Stimulated activated CD4-positive, alpha-beta T cell treated with anti-CD3 and anti-CD28 coated beads, Interleukin-1b, Interleukin-23, amount 100 ng/mL, for 4 hours (primary cell): ENCODE data around the gene ZKSCAN4.

Experiments used
- DNase-seq, 2 donors: peaks; one replicate each; pipeline ENCODE4 v3.0.0-alpha.2; 2020; ENCODE audit warnings: low read depth in 2 of 2

The ZKSCAN4 gene

DNA sequence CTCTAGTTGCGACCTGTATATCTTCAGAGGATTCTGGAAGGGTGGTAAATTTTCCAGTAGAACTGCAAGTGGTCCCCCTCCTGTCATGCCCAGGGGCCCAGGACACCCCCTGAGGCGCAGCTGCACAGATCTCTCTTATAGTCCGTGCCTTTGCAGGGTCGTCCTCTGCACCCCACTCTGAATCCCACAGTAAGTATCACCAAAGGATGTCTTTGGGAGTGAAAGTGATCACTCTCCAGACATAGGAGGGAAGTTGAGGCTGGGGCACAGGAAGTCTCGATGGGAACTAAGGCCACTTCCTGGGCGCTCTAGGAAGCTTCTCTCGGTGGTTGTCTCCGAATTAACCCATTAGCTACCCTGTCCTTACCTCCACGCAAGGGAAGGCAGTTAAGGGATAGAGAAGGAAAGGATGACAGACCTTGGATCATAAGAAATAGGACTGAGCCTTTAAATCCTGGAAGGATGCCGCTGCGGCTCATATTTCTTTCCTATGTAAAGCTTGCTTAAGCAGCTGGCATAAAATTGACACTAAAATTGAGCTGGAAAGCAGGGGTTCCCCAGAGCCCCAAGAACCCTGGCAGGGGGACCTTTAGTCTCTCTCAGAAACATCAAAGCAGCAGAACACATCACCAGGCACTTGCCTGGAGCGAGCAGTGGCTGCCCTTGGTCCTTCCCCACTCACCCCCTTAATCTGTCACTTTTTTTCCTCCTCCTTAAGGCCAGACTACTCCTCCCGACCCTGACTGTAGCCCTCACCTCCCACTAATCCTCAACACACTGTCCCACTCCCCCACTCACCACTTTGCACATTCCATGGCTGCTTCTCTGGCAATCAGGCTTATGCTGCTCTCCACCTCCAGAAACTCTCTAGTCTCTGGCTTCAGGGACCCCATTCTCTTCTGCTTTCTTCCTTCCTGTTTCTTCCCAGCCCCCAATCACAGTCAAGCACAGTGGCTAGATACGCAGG lies at the start of gene ZKSCAN4:
ZKSCAN4 (minus strand) TSS at position 261 of the 967 bp plus-strand sequence. CDS start 289 bp downstream, outside the sequence.
- DNase-seq: peak; percentile 63 to 81

DNA sequence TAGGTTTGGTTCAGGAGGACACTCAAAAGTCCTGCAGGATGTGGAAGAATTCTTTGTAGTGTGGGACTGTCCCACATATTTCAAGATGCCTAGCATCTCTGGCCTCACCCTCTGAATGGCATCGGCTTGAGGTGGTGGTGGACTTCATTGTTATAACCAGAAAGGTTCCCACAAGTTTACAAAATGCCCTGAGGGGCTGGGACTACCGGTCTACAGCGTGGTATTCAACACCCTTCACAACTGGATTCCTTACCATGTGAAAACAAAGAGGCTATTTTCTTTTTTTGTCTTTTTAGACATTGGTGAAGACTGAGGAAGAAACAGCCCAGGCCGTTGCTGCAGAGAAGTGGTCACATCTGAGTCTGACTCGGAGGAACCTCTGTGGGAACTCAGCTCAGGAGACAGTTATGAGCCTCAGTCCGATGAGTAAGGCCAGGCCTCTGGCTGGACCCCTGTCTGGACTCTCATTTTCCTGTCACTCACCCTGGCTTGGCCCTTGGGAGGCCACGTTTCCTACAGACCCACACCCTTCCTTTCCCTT lies 44.5 kb upstream of the ZKSCAN4 start:
- DNase-seq: no peak

DNA sequence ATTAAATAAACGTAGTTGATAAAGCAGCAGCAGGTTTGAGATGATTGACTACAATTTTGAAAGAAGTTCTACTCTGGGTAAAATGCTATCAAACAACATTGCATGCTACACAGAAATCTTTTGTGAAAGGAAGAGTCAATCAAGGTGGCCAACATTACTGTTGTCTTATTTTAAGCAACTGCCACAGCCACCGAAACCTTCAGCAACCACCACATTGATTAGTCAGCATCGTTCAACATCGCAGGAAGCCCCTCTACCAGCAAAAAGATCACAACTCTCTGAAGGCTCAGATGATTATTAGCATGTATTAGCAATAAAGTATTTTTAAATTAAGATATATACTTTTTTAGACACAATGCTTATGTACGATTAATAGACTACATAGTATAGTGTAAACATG lies 43.3 kb upstream of the ZKSCAN4 start:
- DNase-seq: no peak

DNA sequence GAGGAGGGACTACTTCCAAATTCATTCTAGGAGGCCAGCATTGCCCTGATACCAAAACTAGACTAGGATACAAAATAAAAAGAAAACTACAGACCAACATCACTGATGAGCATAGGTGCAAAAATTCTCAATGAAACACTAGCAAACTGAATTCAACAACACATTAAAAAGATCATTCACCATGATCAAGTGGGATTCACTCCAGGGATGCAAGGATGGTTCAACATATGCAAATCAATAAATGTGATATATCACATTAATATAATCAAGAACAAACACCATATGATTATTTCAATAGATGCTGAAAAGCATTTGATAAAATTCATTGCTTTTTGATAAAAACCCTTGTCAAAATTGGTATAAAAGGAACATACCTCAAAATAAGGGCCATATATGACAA lies 39.5 kb upstream of the ZKSCAN4 start:
- DNase-seq: no peak

DNA sequence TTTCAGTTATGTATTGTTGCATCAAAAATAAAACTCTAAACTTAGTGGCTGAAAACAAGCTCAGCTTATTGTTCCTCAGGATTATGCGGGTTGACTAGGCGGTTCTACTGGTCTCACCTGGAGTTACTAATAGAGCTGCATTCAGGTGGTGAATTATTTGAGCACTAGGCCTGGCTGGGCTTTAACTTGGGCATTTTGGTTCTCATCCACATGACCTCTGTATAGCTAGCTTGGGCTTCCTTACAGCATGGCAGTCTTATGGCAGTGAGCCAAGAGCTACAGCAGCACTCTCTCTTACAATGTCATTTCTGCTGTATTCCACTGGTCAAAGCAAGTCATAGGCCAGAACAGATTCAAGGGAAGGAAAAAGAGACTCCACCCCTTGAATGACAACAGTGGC lies 30.9 kb upstream of the ZKSCAN4 start:
- DNase-seq: no peak

DNA sequence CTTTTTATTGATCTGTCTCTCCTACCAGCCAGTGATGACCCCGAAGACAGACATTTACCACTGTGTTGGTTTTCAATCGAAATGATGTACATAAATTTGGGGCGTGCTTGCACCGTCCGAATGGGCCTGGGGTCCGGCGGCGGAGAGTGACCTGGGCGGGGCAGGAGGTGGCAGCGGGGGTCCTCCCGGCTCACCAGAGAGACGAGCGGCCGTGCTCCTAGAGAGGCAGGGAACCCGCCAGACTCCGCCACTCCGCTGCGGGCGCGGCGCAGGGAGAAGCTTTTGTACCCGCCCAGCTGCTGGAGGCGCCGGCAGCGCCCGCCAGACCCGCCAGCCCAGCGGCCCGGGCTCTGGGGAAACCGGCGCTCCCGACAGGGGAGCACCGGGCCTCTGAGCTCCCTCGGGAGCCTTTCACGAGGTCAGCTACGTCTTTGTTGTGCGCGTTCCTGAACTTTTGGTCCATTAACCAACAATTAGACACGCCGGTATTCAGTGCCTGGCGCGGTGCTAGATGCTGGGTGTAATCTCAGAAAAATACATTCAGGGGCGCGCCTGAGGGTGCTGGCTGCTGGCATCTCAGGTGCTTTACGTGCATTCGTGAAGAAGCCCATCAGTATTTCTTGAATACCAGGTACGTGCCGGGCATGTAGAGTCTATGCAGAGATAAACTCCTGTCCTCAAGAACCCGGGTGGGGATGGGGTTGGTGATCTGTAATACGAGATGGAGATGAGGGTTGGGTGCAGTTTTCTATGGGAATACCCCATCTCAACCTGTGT lies 29.4 kb upstream of the ZKSCAN4 start, which contains the start of gene PGBD1:
PGBD1 (plus strand) TSS at position 285 of the 777 bp plus-strand sequence. CDS start 2,242 bp downstream, outside the sequence.
- DNase-seq: peak; percentile 12 to 47

DNA sequence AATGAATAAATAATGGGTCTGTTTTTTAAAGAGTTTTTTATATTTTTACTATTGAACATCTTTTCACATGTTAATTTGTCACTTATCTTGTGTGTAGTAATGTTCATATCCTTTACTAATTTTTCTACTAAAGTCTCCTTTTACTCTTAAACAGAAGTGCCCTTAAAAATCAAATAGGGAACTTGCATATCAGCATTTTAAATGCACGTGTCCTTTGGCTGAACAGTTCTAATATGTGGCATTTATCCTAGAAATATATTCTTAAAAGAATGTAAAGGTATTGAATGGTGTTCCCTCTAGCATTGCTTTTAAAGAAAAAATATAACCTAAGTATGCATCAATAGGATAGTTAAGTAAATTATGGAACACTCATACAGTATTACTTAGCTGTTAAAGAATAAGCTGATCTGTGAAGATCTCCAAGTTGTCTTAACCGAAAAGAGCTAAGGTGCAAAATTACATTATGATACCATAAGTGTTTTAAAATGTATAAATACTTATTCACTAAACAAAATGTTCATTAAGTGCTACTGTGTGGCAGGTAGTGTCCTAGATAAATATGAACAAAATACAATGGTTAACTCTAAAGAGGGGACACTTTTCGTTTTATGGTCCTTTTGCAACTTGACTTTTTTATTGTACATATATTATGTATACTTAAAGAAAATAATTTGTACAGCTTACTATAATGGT lies 28.7 kb upstream of the ZKSCAN4 start:
- DNase-seq: no peak

DNA sequence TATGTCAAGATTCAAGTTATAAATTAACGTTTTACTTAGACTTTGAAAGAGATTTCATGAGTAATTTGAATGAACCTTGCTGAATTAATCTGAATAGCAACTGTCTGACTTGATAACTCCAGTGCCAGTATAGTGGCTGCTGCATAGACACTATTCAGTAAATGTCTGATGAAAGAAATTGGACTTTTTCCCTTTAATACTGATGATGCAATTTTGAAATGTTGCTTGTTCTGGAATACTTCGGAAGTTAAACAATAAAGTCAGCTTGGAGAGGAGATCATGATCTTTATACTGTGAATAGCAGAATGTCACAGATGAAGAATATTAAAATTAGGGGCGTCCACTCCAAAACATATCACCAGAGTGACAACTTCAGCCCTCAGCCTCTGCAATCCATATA lies 25.7 kb upstream of the ZKSCAN4 start:
- DNase-seq: no peak

DNA sequence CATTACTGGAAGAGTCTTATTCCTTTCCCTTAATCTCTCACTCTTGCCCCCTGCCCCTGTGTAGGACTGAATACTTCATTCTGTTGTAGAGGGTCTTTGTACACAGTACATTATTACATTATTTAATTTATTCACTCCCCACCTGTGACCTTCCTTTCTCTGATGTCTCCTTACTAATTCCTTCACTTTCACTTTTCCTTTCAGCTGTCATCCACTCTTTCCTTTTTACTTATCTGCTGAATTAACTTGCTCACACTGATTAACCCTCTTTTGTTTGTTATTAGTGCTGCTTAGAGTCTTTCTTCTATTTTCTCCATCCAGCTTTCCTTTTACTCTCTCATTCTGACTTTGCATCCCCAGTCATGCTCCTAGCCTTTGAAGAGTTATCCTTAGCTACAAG lies 22.8 kb upstream of the ZKSCAN4 start:
- DNase-seq: no peak

DNA sequence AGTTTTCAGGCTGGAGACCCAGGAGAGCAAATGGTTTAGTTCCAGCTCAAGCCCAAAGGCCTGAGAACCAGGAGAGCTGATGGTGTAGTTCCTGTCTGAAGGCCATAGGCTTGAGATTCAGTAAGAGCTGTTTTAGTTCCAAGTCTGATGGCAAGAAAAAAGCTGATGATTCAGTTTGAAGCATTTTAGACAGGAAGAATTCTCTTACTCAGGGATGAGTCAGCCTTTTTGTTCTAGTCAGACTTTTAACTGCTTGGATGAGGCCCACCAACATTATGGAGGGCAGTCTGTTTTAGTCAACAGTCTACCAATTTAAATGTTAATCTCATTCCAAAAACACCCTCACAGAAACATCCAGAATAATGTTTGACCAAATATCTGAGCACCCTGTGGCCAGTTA lies 17.4 kb upstream of the ZKSCAN4 start:
- DNase-seq: no peak

DNA sequence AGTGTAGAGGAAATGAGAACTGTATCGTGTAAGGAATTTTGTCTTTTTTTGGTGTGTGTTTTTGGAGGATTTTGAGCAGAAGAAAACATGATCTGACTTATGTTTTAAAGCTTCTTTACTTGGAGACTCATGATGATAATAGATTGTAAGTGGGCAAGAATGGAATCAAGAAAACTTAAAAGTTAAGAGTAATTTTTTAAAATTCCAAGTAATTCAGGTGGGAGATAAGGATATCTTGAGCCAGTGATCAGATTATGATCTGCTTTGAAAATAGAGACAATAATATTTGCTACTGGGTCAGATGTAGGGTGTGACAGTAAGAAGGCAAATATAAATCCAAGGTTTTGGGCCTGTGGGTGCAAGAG lies 15.6 kb upstream of the ZKSCAN4 start:
- no peak for DNase-seq

DNA sequence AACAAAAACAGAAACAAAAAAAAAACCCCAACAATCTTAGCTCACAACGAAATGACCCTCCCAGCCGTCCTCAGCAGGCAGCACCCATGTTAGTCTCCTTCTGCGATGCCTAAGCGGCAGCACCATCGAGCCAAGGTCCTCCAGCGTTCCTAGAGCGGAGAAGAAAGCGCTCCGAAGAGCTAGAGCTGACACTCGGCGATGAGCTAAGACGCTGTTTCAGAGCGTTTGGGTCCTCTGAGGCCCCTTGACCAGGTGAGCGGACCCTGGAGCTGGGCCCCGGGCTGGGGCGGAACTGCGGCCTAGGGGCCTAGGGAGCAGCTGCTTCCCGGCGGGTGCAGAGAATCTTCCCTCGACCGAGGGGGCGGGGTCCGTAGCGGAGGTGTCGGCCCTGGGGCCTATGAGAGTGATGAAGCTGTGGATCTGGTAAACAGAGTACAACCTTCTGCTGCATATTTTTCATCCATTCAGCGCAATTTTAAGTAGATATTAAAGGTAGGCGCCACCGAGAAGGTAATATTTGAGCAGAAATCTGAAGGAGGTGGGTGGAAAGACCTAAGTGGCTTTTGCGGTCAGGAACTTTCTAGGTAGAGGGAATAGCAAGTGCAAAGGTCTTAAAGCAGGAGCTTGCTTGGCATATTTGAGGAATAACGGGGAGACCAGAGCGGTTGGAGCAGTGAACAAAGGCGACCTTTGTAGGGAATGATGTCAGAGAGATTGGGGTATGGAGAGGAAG lies 15.1 kb upstream of the ZKSCAN4 start, which contains the start of gene ZSCAN26:
ZSCAN26 (plus strand) TSS at position 182 of the 733 bp plus-strand sequence. CDS start 4,777 bp downstream, outside the sequence.
- peak; percentile 78 to 84 for DNase-seq

DNA sequence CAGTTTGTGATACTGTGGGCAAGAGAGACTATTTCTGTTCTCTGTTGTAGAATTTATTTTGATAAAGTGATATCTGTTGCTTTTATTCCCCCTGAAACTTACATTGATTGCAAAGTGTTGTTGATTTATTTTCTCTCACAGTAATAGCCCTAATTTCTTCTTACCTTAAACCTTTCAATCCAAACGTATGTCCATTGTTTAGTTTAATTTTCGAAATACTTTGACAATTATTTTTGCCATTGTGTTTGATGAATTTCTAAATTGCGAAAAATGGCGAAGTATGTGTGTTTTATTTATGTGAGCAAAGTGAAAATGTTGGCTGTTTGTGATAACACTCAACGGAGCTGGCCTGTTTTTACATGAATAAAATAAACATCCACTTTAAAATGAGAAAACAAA lies 14.5 kb upstream of the ZKSCAN4 start:
- DNase-seq: no peak

DNA sequence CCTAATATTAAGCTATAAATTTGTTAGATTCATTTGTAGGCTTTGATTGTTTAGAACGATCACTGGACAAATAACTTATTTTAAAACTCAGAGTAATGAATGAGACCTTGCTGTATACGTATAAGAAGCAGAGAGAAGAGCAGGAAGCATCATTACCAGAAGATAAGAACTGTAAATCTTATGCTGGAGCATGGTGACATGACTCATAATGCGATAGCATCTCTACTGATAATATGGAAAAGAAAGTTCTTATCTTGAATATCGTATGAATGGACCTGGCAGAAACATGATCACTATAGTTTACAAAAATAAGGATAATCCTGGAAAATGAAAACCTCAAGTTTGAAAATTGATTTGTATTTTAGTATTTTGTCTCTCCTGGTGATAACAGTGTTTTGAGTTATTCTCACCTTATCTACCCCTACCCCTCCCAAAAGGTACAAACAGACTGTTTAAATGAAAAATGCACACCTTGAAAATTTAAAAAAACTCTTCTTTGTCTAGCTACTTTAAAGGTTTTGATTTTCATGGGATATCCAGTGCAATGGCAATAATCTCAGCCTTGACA lies 12.8 kb upstream of the ZKSCAN4 start:
- DNase-seq: no peak

DNA sequence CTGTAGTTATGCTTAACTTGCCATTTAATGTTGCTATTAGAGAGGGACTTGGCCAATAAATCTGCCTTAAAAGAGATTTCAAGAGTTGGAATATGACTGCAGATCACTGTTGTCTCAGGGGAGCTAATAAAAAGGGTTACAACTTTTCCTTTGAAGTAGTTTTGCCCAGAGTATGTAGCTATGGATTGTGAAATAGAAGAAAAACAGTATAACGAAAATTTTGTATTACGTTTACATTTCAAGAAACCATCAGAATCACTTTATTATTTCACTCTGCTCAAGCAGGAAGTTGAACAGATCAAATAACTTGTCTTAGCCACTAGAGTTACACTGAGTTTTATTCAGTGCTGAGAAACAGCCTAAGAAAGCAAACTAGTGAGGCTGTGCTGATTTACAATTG lies 11.9 kb upstream of the ZKSCAN4 start:
- no peak for DNase-seq

DNA sequence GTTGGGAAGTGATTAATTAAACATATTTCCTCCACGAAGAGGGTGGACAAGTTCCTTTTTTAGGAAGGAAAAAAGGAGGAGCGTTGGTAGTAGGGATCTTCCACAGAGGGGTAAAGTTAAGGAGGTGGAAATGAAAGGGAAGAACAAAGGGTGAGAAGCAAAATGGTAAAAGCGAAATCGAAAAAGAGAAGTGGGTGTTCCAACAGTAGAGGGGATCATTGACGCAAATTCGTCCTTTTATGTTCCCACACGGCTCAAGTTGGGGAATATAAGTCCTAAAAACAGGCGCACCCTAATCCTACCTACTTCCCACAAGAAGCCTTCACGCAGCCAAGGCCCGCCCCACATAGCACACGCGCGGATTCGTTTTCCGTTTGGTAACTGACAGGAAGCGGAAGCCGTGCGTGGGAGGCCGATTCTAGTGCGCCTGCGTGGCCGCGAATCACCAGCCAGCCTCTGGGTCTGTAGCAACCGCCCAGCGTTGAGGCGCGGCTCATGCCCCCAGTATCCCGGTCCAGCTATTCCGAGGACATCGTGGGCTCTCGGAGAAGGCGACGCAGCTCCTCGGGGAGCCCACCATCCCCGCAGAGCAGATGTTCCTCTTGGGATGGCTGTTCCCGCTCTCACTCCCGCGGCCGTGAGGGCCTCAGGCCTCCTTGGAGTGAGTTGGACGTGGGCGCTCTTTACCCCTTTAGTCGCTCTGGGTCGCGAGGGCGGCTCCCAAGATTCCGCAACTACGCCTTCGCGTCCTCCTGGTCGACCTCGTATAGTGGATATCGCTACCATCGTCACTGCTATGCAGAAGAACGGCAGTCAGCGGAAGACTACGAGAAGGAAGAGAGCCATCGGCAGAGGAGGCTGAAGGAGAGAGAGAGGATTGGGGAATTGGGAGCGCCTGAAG lies 7.1 kb upstream of the ZKSCAN4 start, which contains the start of gene NKAPL:
NKAPL (plus strand) TSS at position 421 of the 901 bp plus-strand sequence; CDS start at position 496, 75 bp downstream.
- peak; percentile 50 to 61 for DNase-seq

DNA sequence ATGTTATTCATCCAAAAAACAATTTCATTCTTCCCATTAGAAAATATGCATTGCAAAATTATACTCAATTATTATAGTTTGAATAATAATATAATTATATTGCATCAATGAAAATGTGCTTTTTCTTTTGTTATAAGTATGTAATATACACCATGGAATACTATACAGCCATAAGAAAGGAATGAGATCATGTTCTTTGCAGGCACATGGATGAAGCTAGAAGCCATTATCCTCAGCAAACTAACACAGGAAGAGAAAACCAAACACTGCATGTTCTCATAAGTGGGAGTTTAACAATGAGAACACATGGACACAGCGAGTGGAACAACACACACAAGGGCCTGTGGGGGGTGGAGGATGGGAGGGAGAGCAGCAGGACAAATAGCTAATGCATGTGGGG lies 5.0 kb upstream of the ZKSCAN4 start:
- no peak for DNase-seq

DNA sequence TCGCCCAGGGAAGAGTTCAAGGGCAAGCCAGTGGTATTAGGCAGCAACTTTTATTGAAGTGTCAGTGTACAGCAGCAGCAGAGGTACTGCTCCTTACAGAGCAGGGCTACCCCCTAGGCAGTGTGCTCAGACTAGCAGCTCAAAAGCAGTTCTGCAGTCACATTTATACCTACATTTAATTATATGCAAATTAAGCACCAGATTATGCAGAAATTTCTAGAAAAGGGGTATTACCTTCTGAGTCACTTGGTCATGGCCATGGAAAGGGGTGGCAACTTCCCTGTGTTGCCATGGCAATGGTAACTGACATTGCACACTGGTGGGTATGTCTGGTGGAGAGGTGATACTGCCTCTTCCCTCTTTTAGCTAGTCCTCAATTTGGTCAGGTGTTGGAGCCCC lies 2.1 kb upstream of the ZKSCAN4 start:
- DNase-seq: no peak

DNA sequence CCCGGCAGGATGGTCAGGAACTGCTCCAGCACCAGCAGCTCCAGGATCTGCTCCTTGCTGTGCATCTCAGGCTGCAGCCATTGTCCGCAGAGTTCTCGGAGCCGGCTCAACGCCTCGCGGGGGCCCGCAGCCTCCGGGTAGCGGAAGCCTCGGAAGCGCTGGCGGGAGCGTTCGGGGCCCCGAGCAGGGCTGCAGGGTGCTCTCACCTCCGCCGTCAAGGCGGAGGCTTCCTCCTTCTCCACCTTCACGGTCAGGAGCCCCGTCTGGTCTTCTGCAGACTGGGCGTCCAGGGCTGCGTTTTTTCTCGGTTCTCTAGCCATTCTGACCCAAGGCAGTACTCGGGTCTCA lies 434 bp downstream of the ZKSCAN4 start:
- DNase-seq: peak in 1 of 2 donors; percentile 8
